A549 treated with dexamethasone at 1 μM for 4 hours (cell line): ENCODE results near the gene OR1M1. TPM values are rescaled to one million over a fixed set of nuclear protein-coding genes. Genes with fewer than 3 reads are reported as not detected.

Experiments used
- total RNA-seq: library from RNA; stranded (reverse); fragments of 200-300 nt; extraction: Qiagen RNA extraction; gene quantifications from 5 replicates; pipeline ENCODE4 v1.2.3, GENCODE V29; 2022

OR1M1 gene, protein sequence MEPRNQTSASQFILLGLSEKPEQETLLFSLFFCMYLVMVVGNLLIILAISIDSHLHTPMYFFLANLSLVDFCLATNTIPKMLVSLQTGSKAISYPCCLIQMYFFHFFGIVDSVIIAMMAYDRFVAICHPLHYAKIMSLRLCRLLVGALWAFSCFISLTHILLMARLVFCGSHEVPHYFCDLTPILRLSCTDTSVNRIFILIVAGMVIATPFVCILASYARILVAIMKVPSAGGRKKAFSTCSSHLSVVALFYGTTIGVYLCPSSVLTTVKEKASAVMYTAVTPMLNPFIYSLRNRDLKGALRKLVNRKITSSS
- total RNA-seq = not detected in 5 replicates

DNA sequence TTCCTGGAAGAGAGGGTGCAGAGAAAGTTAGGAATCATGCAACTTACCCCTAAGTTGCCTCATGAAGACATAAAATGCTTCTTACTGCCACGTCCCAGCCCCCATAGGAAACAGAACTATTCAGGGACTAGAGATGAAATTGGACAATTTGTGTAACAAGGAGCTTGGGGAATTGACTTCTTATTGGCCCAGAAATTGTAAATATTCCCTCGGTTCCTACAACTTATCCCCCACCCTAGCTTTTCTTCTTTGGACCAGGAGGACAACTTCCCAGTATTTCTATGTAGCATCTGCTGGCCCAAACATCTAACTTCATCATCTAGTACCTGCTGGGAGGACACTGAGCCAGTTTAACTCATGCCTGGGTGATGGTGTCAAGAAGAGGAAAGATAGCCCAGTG lies at the start of gene OR1M1:
Gene OR1M1, plus strand, starts transcription at position 301 of the 400 bp plus-strand sequence. CDS start 6,184 bp downstream, outside the sequence.

DNA sequence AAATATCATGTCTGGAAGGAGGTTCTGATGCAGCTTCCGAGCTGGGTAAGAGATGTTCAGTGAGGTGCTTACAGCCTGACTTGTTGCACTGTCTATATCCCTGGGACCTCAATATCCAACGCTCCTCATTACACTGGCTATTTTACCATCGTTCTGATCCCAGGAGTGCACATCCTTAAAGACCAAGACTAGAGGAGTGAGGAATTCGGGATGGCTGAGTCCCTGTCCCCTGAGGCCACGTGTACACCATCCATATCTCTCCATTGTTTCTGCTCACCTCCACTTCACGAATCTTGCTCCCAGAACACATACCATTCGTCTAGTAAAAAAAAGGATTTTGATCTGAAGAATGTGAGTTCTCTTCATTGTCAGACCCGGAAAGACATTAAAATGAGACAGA lies 20.5 kb downstream of the OR1M1 start, which contains the start of gene OR7G2:
Gene OR7G2, minus strand, starts transcription at position 101 of the 400 bp plus-strand sequence. CDS start 4,232 bp downstream, outside the sequence.

DNA sequence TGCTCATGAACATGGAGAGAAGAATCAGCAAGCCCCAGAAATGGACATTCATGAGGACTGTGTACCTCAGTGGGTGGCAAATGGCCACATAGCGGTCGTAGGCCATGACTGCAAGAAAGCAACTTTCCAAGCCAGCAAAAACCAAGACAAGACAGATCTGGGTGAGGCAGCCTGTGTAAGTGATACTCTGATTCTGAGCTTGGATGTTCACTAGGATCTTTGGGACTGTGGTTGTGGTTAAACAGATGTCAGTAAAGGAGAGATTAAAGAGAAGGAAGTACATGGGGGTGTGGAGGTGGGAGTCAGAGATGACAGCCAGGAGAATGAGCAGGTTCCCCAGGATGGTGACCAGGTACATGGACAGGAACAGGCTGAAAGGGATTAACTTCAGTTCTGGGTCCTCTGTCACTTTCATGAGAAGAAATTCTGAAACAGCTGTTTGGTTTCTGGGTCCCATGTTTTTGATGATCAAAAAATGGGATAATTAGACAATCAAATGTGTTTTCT lies 28.5 kb downstream of the OR1M1 start, which contains the start of gene OR7G1:
Gene OR7G1, minus strand, starts transcription at position 457 of the 507 bp plus-strand sequence. Its CDS starts 0 bp downstream, at position 457.

DNA sequence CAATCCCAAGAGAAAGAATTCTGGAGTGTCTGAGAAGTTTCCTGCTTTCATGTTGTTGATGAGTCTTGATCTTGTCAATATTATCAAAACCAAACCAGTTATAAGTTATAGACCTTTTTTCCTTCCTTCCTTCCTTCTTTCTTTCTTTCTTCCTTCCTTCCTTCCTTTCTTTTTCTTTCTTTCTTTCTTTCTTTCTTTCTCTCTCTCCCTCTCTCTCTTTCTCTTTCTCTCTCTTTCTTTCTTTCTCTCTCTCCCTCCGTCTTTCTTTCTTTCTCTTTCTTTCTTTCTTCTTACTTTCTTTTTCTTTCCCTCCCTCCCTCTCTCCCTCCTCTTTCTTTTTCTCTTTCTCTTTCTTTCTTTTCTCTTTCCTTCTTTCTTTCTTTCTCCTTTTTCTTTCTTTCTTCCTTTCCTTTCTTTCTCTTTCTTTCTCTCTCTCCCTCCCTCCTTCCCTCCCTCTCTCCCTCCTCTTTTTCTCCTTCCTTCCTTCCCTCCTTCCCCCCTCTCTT lies 40.1 kb downstream of the OR1M1 start, which contains the start of gene OR7G3:
Gene OR7G3, minus strand, starts transcription at position 51 of the 506 bp plus-strand sequence. Its CDS starts 0 bp downstream, at position 51.

DNA sequence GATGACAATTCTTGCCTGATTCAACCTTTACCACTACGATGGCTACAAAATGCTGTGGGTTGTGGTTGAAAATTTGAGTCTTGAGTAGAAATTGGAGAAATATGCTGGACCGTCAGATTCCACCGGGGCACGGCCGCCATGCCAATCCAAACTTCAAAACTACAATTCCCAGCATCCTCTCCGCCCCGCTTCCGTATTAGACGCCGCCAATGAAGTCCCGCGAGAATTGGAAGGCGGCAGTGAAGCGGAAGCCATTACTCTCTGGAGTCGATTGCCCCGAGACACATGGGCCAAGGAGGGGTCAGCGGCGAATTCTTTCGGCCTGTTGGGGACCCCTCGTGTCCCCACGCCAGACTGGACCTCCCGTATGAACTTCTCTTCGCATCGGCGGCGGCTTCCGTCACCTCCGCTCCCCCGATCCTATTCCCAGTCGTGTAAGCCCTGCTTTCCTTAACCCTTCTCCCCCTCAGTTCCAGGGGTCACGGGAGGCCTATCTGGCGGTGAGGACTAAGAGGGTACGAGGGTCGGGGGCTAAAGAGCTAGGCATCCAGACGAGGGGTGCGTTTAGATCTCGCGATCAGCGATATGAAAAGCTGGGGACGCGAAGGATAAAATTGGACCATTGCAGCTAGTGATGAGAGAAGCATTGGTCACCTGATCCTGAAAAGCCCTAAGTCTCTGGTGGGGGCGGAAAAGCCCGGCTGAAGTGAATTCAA lies 53.5 kb downstream of the OR1M1 start, which contains the start of gene ZNF317:
Gene ZNF317, plus strand, starts transcription at position 239 of the 716 bp plus-strand sequence. CDS start 15,620 bp downstream, outside the sequence.

Other genes with a start within 250 kb of the OR1M1 start
- gene MUC16, start 76.7 kb upstream of the OR1M1 start, total RNA-seq = 0.06 to 0.07 TPM (median 0.06 TPM) in 4 of 5 replicates, not detected in the other
- gene OR7G2, start 20.4 kb downstream of the OR1M1 start, total RNA-seq = not detected in 5 replicates
- not detected in 5 replicates for gene OR7G1, start 28.7 kb downstream of the OR1M1 start, total RNA-seq
- gene OR7G3, start 39.9 kb downstream of the OR1M1 start, total RNA-seq = not detected in 5 replicates
- 17.1 to 21.7 TPM (median 21.2 TPM) in 5 replicates for gene ZNF317, start 53.3 kb downstream of the OR1M1 start, total RNA-seq
- gene OR7D2, start 91.9 kb downstream of the OR1M1 start, total RNA-seq = 0.04 to 0.07 TPM in 2 of 5 replicates, not detected in the others
- gene OR7D4, start 132.5 kb downstream of the OR1M1 start, total RNA-seq = 0.02 to 0.08 TPM (median 0.05 TPM) in 3 of 5 replicates, not detected in the others
- gene OR7E24, start 163.9 kb downstream of the OR1M1 start, total RNA-seq = not detected in 5 replicates
- 1.2 to 2.2 TPM (median 1.9 TPM) in 5 replicates for gene ZNF699, start 222.8 kb downstream of the OR1M1 start, total RNA-seq
- gene ZNF559, start 237.1 kb downstream of the OR1M1 start, total RNA-seq = 4.8 to 5.2 TPM (median 5.0 TPM) in 5 replicates